Measurements from ENCODE around the gene CAMTA1. TPM values are rescaled to one million over a fixed set of nuclear protein-coding genes. Genes with fewer than 3 reads are reported as not detected.

The CAMTA1 gene
- total RNA-seq, 1 donor from 2014 or later: 62.9 TPM

DNA sequence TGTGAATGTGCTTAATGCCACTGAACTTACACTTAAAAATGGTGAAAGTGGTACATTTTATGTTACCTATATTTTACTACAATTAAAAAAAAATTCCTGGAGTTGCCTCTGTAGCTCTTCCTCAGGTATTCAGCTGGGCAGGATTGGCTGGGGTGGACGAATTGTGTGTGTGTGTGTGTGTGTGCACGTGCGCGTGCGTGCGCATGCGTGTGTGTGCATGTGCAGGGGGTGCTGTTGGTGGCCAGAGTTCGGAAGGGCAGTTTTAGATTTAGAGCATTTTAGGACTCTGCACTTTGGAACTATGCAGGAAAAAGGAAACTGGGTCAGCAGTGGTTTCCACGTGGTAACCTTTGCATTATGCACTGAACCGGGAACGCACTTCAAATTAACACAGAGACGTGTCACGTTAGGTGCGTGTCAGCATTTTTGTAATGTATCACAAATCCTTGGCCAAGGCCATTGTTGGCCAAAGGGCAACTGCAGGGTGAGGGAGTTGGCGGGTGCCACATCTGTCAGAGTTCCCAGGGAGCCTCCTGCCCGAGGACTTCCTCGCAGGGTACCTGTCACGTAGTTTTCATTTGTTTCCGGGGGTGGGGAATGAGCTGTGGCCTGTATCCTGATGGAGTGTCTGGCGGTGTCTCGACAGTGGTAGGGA lies 312.8 kb downstream of the CAMTA1 start:
- Histone ChIP-seq H3K4me1 (no peaks in the 10 kb centered on the region), H3K9me3 (no peaks in the 10 kb centered on the region), H3K27ac (no peak overlapping the region), H3K4me3 (no peak overlapping the region), H3K27me3 (no peaks in the 10 kb centered on the region), H3K36me3 (no peaks in the 10 kb centered on the region)
- intact Hi-C loops (cut with DNase I): no loop called here
- TF ChIP-seq, protein P1, sequence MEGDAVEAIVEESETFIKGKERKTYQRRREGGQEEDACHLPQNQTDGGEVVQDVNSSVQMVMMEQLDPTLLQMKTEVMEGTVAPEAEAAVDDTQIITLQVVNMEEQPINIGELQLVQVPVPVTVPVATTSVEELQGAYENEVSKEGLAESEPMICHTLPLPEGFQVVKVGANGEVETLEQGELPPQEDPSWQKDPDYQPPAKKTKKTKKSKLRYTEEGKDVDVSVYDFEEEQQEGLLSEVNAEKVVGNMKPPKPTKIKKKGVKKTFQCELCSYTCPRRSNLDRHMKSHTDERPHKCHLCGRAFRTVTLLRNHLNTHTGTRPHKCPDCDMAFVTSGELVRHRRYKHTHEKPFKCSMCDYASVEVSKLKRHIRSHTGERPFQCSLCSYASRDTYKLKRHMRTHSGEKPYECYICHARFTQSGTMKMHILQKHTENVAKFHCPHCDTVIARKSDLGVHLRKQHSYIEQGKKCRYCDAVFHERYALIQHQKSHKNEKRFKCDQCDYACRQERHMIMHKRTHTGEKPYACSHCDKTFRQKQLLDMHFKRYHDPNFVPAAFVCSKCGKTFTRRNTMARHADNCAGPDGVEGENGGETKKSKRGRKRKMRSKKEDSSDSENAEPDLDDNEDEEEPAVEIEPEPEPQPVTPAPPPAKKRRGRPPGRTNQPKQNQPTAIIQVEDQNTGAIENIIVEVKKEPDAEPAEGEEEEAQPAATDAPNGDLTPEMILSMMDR (IDR thresholded peaks at IDR 0.05): no peak
- TF ChIP-seq POLR2A (IDR thresholded peaks at IDR 0.05) (no peak), POLR2AphosphoS5 (IDR thresholded peaks at IDR 0.05; ENCODE audit: insufficient read depth in 1 of 2, low read depth in 1 of 2) (no peak)
- no peak for DNase-seq (ENCODE audit: extremely low spot score in 2 of 2)

DNA sequence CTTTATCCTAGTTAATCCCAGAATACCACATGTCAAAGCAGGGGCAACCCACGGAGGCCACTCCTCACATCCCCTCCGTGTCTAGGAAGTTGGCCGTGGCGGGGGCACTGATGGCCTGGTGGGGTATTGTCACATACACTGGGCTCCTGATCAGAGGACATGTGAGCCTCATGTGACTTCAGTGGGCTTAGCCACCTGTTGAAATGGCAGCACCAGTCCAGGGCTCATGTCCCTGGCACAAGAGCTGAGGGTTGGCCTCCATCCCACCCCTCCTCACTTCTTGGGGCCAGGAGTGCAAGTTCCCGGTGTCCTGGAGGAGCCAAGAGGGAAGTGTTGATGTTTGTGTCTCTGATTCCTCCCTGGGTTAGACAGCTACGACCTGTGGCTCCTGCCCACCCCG lies 313.4 kb downstream of the CAMTA1 start:
- TF ChIP-seq POLR2A (IDR thresholded peaks at IDR 0.05): no peak
- no peak for TF ChIP-seq POLR2AphosphoS5 (IDR thresholded peaks at IDR 0.05; ENCODE audit: insufficient read depth in 1 of 2, low read depth in 1 of 2)
- TF ChIP-seq, protein P1 (IDR thresholded peaks at IDR 0.05): no peak
- Histone ChIP-seq H3K27ac (no peak overlapping the region), H3K27me3 (no peaks in the 10 kb centered on the region), H3K4me3 (no peak overlapping the region), H3K36me3 (no peaks in the 10 kb centered on the region), H3K4me1 (no peaks in the 10 kb centered on the region), H3K9me3 (no peaks in the 10 kb centered on the region)
- intact Hi-C loops (cut with DNase I): no loop called here
- no peak for DNase-seq (ENCODE audit: extremely low spot score in 2 of 2)

DNA sequence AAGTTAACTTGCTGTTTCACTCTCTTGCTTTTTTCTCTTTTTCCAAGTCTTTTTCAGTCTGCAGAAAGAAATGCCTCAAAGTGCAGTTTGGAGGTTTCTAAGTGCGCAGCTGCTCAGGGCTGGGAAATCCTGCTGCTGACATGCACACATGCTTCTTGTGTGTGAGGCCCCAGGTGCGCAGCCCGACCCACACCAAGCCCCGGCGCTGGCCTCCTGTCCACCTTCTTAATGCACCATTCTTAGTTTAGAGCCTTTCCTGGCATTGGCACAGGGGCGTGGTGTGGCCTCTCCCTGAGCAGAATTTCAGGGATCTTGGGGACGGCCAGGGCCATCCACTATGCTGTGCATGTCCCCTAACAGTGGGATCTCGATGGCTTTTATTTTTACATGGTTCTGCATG lies 315.2 kb downstream of the CAMTA1 start:
- no peak overlapping the region for H3K27ac ChIP-seq
- TF ChIP-seq, protein P1 (IDR thresholded peaks at IDR 0.05): no peak
- TF ChIP-seq POLR2AphosphoS5 (IDR thresholded peaks at IDR 0.05; ENCODE audit: insufficient read depth in 1 of 2, low read depth in 1 of 2) (no peak), POLR2A (IDR thresholded peaks at IDR 0.05) (no peak)
- intact Hi-C loops (cut with DNase I): loop anchor here (1.0 kb wide), 1 partner anchor 25 kb away; no protein-coding TSS in a partner anchor
- no peaks in the 10 kb centered on the region for H3K4me1 ChIP-seq
- no peak for DNase-seq (ENCODE audit: extremely low spot score in 2 of 2)
- no peak overlapping the region for H3K4me3 ChIP-seq
- H3K9me3 ChIP-seq: no peaks in the 10 kb centered on the region
- H3K27me3 ChIP-seq: no peaks in the 10 kb centered on the region
- no peaks in the 10 kb centered on the region for H3K36me3 ChIP-seq

DNA sequence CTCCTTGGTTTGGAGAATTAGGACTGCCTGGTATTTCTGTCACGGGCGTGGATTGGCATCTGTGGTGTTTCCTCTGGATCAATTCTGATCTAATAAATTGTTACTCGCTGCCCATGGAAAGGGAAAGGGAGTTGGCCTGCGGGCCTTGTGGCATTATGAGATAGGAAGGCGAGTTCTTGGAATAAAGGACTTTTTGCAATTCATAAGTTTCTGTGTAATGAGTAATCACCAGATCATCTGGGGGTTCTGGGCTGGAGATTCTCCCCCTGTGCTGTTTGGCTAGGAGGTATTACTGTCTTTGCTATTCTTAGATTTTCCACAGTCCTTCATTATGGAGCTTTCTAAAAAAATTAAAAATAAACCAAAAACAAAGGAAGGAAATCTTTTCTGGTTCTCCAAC lies 315.9 kb downstream of the CAMTA1 start:
- DNase-seq (ENCODE audit: extremely low spot score in 2 of 2): no peak
- Histone ChIP-seq H3K36me3 (no peaks in the 10 kb centered on the region), H3K4me1 (no peaks in the 10 kb centered on the region), H3K27me3 (no peaks in the 10 kb centered on the region), H3K9me3 (no peaks in the 10 kb centered on the region), H3K27ac (no peak overlapping the region), H3K4me3 (no peak overlapping the region)
- intact Hi-C loops (cut with DNase I): no loop called here
- TF ChIP-seq, protein P1 (IDR thresholded peaks at IDR 0.05): no peak
- TF ChIP-seq POLR2AphosphoS5 (IDR thresholded peaks at IDR 0.05; ENCODE audit: insufficient read depth in 1 of 2, low read depth in 1 of 2) (no peak), POLR2A (IDR thresholded peaks at IDR 0.05) (no peak)

DNA sequence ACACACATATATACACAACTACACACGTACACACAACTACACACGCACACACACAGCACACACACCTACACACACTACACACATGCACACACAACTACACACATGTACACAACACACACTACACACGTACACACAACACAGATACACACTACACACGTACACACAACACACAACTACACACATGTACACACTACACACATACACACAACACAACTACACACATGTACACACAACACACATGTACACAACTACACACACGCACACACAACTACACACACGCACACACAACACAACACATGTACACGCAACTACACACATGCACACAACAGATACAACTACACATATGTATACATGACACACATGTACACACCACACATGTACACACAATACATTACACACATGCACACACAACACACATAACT lies 318.1 kb downstream of the CAMTA1 start:
- no peak overlapping the region for H3K27ac ChIP-seq
- no peak for DNase-seq (ENCODE audit: extremely low spot score in 2 of 2)
- H3K27me3 ChIP-seq: no peaks in the 10 kb centered on the region
- intact Hi-C loops (cut with DNase I): no loop called here
- no peak for TF ChIP-seq POLR2A (IDR thresholded peaks at IDR 0.05)
- no peaks in the 10 kb centered on the region for H3K36me3 ChIP-seq
- H3K4me1 ChIP-seq: no peaks in the 10 kb centered on the region
- H3K9me3 ChIP-seq: no peaks in the 10 kb centered on the region
- no peak overlapping the region for H3K4me3 ChIP-seq
